A549 treated with ZK216348 at 1 μM for 4 hours (cell line): ENCODE data around the gene SNRNP27. TPM values are rescaled to one million over a fixed set of nuclear protein-coding genes. Genes with fewer than 3 reads are reported as not detected.

Source experiments
- total RNA-seq: library from RNA; stranded (reverse); fragments of 200-300 nt; extraction: Qiagen RNA extraction; gene quantifications from 5 replicates; pipeline ENCODE4 v1.2.3, GENCODE V29; 2022; ENCODE audit warnings: low read depth

The SNRNP27 gene, protein sequence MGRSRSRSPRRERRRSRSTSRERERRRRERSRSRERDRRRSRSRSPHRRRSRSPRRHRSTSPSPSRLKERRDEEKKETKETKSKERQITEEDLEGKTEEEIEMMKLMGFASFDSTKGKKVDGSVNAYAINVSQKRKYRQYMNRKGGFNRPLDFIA
- total RNA-seq = 44.2 to 85.3 TPM (median 57.1 TPM) in 5 replicates

GRCh38 chr2:69893684-69894551 is at the start of gene SNRNP27:
TSS of gene SNRNP27 (plus strand) at chr2:69893956. CDS start at chr2:69893985, 29 bp downstream.

DNA sequence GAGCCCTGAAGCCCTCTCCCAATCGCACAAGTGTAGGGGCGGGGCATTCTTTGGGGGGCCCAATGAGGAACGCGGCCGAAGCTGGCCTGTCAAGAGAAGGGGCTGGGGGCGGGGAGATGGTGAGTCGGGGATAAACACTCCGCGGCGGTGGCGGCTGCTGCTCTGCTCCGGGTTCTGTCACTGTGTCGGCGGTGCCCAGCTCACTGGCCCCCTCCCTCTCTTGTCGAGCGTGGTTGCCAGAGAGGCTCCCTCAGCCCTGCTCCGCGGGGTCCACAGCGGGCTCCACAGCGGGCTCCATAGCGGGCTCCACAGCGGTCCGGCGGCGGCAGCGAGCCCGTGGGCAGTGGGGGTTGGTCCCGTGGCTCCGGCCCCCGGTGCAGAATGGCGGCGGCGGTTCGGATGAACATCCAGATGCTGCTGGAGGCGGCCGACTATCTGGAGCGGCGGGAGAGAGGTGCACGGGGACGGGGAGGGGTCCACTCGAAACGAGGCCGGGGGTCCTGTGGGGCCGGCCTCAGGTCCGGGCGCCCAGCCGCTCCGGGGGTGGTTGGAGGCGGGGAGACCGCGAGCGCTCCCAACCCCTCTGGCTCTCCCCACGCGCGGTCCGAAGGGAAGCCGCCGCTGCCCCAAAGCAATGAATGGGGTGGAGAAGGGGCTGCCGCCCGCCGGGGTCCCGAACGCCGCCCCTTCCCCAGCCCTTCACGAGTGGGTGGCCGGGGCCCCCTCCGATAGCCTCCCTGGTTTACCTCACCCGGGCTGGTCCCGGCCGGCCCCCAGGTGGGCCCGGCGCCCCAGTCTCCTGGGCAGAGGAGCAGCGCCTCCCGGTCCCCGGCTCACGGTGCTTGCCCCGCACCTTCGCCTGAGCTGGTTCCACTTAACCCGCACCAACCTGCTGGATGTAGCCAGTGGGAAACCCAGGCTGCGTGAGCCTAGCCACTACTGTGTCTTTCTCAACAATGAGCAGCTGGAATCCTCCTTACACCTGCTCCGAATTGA is 21.5 kb downstream of the SNRNP27 start, which contains the start of gene MXD1:
Gene MXD1, plus strand, starts transcription at position 160 of the 996 bp plus-strand sequence. Its CDS starts 222 bp downstream, at position 382.

Other genes starting within 250 kb of the SNRNP27 start
- 333 to 395 TPM (median 361 TPM) in 5 replicates for gene ANXA4, start 151.8 kb upstream of the SNRNP27 start, total RNA-seq
- 6.1 to 13.0 TPM (median 10.0 TPM) in 5 replicates for gene GMCL1, start 64.3 kb upstream of the SNRNP27 start, total RNA-seq
- 1.8 to 2.2 TPM (median 1.9 TPM) in 5 replicates for gene MXD1, start 21.2 kb downstream of the SNRNP27 start, total RNA-seq
- 0.10 to 0.41 TPM (median 0.32 TPM) in 4 of 5 replicates, not detected in the other for gene ASPRV1, start 67.7 kb downstream of the SNRNP27 start, total RNA-seq
- 353 to 429 TPM (median 420 TPM) in 5 replicates for gene PCBP1, start 193.5 kb downstream of the SNRNP27 start, total RNA-seq